HepG2 (cell line): ENCODE data around the gene PHRF1. TPM values are rescaled to one million over a fixed set of nuclear protein-coding genes. Genes with fewer than 3 reads are reported as not detected.

ENCODE experiments used
- ARNT ChIP-seq: fragments of 450-650 bp; IDR thresholded peaks from 2 replicates; pipeline ENCODE4 v1.6.1; 2017
- PHF5A ChIP-seq: IDR thresholded peaks from one replicate; pipeline ENCODE4 v1.6.1; 2018; ENCODE audit warnings: low read depth, missing genetic modification reagents; ENCODE audit not compliant: unreplicated experiment
- RNF2 ChIP-seq: fragments of 450-650 bp; conservative IDR thresholded peaks from 2 replicates; pipeline ENCODE4 v1.6.1; 2016; ENCODE audit warnings: low read depth
- SCMH1 ChIP-seq: sonication (generic); formaldehyde crosslinking; IDR thresholded peaks from 2 replicates; pipeline ENCODE4 v1.9.0; 2021; ENCODE audit warnings: missing genetic modification reagents, mild to moderate bottlenecking, borderline replicate concordance
- ZBTB1 ChIP-seq: sonication (generic); formaldehyde crosslinking; IDR thresholded peaks from 2 replicates; pipeline ENCODE4 v1.4.0; 2020; ENCODE audit warnings: missing genetic modification reagents, borderline replicate concordance
- ZFY ChIP-seq: sonication (generic); formaldehyde crosslinking; IDR thresholded peaks from 2 replicates; pipeline ENCODE4 v1.4.0; 2020; ENCODE audit warnings: missing genetic modification reagents
- ZNF10 ChIP-seq: sonication (generic); formaldehyde crosslinking; IDR thresholded peaks from 2 replicates; pipeline ENCODE4 v1.4.0; 2020; ENCODE audit warnings: mild to moderate bottlenecking, low read depth, missing genetic modification reagents, borderline replicate concordance
- ZNF180 ChIP-seq: sonication (generic); formaldehyde crosslinking; IDR thresholded peaks from 2 replicates; pipeline ENCODE4 v1.4.0; 2020; ENCODE audit warnings: low read depth, missing genetic modification reagents, borderline replicate concordance
- ZNF383 ChIP-seq: sonication (generic); formaldehyde crosslinking; IDR thresholded peaks from 2 replicates; pipeline ENCODE4 v1.4.0; 2020; ENCODE audit warnings: missing genetic modification reagents, mild to moderate bottlenecking, borderline replicate concordance
- ZNF468 ChIP-seq: sonication (generic); formaldehyde crosslinking; IDR thresholded peaks from 2 replicates; pipeline ENCODE4 v1.8.0; 2022; ENCODE audit warnings: mild to moderate bottlenecking, moderate library complexity, missing genetic modification reagents
- ZNF605 ChIP-seq: sonication (generic); formaldehyde crosslinking; IDR thresholded peaks from 2 replicates; pipeline ENCODE4 v1.8.0; 2022; ENCODE audit warnings: mild to moderate bottlenecking, missing genetic modification reagents
- polyA plus RNA-seq, 8 experiments: library from polyadenylated mRNA; depleted of rRNA in 3 of 8; stranded (reverse) in 7 of 8; unstranded in 1 of 8; fragments of >200 nt; fragmentation: Illumina TruSeq in 4 of 8; extraction: Trizol in 4 of 8; gene quantifications; 2 replicates each; pipeline versions ENCODE4 v1.2.1 to v1.2.3, GENCODE V29; 2011 to 2016; ENCODE audit warnings: low read depth in 4 of 8, missing spikeins in 1 of 8, mixed read lengths in 1 of 8; ENCODE audit not compliant: insufficient read depth in 1 of 8
- total RNA-seq, 5 experiments: library from RNA; depleted of rRNA; stranded (reverse); fragments of >200 nt; fragmentation: Illumina TruSeq; extraction: Trizol; gene quantifications; 2 replicates each; pipeline ENCODE4 v1.2.3, GENCODE V29; 2016; ENCODE audit warnings: low read depth in 1 of 5
- TF ChIP-seq, protein P1 (sequence below): sonication (generic); formaldehyde crosslinking; IDR thresholded peaks from 2 replicates; pipeline ENCODE4 v1.4.0; 2020; ENCODE audit warnings: mild to moderate bottlenecking, missing genetic modification reagents
- TF ChIP-seq, protein P2 (sequence below): sonication (generic); formaldehyde crosslinking; IDR thresholded peaks from 2 replicates; pipeline ENCODE4 v1.4.0; 2020; ENCODE audit warnings: missing genetic modification reagents, borderline replicate concordance
- TF ChIP-seq, protein P3 (sequence below): sonication (generic); formaldehyde crosslinking; IDR thresholded peaks from 2 replicates; pipeline ENCODE4 v1.4.0; 2020; ENCODE audit warnings: missing genetic modification reagents
- TF ChIP-seq, protein P4 (sequence below): sonication (generic); formaldehyde crosslinking; IDR thresholded peaks from 2 replicates; pipeline ENCODE4 v1.8.1; 2023; ENCODE audit warnings: missing genetic modification reagents, mild to moderate bottlenecking, borderline replicate concordance
- TF ChIP-seq, protein P5 (sequence below): sonication (generic); formaldehyde crosslinking; IDR thresholded peaks from 2 replicates; pipeline ENCODE4 v1.5.1; 2020; ENCODE audit warnings: mild to moderate bottlenecking, missing genetic modification reagents, borderline replicate concordance

The PHRF1 gene
- total and polyA plus RNA-seq, 2 of the 13 experiments (the other 11 are each of a cell fraction or from before 2014, with no cell fraction given): 8.2 to 16.7 TPM

DNA sequence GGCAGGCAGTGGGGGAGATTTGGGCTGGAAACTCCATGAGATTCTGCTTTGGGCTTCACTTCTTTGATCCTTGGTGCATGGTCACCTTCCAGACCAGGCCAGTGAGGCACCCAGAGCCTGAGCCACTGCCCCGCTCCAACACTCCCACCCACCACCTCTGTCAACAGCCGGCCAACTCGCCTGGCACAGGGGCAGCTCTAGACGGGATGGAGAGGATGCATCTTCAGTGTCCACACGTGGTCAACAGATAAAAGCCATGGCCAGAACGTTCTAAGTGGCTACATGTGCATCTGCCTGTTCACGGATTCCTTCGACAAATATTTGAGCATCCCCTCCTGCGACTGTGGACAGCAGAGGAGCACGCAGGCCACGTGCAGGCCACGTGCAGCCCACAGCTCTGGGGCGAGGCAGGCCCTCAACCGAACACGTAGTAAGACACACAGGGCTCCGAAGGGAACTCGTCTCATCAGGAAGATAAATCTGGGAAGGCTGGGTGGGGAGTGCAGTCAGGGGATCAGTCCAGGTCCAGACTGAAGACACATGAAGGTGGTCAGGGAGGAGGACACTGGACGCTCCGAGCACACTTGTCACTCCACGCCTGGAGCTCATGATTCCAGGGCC lies 37.7 kb upstream of the PHRF1 start (continued):
- peak; percentile 38; the same call in 1 of the 2 replicates for TF ChIP-seq ZFY (CRISPR knock-in tag)
- no peak for TF ChIP-seq ZNF605 (CRISPR knock-in tag)
- TF ChIP-seq, protein P1, sequence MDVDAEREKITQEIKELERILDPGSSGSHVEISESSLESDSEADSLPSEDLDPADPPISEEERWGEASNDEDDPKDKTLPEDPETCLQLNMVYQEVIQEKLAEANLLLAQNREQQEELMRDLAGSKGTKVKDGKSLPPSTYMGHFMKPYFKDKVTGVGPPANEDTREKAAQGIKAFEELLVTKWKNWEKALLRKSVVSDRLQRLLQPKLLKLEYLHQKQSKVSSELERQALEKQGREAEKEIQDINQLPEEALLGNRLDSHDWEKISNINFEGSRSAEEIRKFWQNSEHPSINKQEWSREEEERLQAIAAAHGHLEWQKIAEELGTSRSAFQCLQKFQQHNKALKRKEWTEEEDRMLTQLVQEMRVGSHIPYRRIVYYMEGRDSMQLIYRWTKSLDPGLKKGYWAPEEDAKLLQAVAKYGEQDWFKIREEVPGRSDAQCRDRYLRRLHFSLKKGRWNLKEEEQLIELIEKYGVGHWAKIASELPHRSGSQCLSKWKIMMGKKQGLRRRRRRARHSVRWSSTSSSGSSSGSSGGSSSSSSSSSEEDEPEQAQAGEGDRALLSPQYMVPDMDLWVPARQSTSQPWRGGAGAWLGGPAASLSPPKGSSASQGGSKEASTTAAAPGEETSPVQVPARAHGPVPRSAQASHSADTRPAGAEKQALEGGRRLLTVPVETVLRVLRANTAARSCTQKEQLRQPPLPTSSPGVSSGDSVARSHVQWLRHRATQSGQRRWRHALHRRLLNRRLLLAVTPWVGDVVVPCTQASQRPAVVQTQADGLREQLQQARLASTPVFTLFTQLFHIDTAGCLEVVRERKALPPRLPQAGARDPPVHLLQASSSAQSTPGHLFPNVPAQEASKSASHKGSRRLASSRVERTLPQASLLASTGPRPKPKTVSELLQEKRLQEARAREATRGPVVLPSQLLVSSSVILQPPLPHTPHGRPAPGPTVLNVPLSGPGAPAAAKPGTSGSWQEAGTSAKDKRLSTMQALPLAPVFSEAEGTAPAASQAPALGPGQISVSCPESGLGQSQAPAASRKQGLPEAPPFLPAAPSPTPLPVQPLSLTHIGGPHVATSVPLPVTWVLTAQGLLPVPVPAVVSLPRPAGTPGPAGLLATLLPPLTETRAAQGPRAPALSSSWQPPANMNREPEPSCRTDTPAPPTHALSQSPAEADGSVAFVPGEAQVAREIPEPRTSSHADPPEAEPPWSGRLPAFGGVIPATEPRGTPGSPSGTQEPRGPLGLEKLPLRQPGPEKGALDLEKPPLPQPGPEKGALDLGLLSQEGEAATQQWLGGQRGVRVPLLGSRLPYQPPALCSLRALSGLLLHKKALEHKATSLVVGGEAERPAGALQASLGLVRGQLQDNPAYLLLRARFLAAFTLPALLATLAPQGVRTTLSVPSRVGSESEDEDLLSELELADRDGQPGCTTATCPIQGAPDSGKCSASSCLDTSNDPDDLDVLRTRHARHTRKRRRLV: no peak
- TF ChIP-seq ZNF10 (CRISPR knock-in tag): no peak
- TF ChIP-seq ARNT: no peak
- TF ChIP-seq, protein P2, sequence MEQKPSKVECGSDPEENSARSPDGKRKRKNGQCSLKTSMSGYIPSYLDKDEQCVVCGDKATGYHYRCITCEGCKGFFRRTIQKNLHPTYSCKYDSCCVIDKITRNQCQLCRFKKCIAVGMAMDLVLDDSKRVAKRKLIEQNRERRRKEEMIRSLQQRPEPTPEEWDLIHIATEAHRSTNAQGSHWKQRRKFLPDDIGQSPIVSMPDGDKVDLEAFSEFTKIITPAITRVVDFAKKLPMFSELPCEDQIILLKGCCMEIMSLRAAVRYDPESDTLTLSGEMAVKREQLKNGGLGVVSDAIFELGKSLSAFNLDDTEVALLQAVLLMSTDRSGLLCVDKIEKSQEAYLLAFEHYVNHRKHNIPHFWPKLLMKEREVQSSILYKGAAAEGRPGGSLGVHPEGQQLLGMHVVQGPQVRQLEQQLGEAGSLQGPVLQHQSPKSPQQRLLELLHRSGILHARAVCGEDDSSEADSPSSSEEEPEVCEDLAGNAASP (CRISPR knock-in tag): no peak
- TF ChIP-seq ZNF383 (CRISPR knock-in tag): no peak
- TF ChIP-seq RNF2: no peak
- TF ChIP-seq, protein P3, sequence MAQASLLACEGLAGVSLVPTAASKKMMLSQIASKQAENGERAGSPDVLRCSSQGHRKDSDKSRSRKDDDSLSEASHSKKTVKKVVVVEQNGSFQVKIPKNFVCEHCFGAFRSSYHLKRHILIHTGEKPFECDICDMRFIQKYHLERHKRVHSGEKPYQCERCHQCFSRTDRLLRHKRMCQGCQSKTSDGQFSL (CRISPR knock-in tag): no peak
- TF ChIP-seq, protein P4, sequence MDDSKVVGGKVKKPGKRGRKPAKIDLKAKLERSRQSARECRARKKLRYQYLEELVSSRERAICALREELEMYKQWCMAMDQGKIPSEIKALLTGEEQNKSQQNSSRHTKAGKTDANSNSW (CRISPR knock-in tag): peak; percentile 75; the same call in 1 of the 2 replicates
- no peak for TF ChIP-seq ZNF468 (CRISPR knock-in tag)
- no peak for TF ChIP-seq ZNF180 (CRISPR knock-in tag)
- no peak for TF ChIP-seq PHF5A (CRISPR knock-in tag)
- TF ChIP-seq, protein P5, sequence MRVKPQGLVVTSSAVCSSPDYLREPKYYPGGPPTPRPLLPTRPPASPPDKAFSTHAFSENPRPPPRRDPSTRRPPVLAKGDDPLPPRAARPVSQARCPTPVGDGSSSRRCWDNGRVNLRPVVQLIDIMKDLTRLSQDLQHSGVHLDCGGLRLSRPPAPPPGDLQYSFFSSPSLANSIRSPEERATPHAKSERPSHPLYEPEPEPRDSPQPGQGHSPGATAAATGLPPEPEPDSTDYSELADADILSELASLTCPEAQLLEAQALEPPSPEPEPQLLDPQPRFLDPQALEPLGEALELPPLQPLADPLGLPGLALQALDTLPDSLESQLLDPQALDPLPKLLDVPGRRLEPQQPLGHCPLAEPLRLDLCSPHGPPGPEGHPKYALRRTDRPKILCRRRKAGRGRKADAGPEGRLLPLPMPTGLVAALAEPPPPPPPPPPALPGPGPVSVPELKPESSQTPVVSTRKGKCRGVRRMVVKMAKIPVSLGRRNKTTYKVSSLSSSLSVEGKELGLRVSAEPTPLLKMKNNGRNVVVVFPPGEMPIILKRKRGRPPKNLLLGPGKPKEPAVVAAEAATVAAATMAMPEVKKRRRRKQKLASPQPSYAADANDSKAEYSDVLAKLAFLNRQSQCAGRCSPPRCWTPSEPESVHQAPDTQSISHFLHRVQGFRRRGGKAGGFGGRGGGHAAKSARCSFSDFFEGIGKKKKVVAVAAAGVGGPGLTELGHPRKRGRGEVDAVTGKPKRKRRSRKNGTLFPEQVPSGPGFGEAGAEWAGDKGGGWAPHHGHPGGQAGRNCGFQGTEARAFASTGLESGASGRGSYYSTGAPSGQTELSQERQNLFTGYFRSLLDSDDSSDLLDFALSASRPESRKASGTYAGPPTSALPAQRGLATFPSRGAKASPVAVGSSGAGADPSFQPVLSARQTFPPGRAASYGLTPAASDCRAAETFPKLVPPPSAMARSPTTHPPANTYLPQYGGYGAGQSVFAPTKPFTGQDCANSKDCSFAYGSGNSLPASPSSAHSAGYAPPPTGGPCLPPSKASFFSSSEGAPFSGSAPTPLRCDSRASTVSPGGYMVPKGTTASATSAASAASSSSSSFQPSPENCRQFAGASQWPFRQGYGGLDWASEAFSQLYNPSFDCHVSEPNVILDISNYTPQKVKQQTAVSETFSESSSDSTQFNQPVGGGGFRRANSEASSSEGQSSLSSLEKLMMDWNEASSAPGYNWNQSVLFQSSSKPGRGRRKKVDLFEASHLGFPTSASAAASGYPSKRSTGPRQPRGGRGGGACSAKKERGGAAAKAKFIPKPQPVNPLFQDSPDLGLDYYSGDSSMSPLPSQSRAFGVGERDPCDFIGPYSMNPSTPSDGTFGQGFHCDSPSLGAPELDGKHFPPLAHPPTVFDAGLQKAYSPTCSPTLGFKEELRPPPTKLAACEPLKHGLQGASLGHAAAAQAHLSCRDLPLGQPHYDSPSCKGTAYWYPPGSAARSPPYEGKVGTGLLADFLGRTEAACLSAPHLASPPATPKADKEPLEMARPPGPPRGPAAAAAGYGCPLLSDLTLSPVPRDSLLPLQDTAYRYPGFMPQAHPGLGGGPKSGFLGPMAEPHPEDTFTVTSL (CRISPR knock-in tag): no peak
- TF ChIP-seq ZBTB1 (CRISPR knock-in tag): no peak
- TF ChIP-seq SCMH1 (CRISPR knock-in tag): no peak
